Dendritic cell treated with granulocyte-macrophage colony-stimulating factor and Interleukin-4, amounts not matched to agents 40 ng/mL and 50 ng/mL, for 4 days (primary cell): ENCODE data around the gene PCK2.
"Not testable (repeated sequence)": the region's sequence is repeated elsewhere in the genome, so short reads cannot be mapped to it uniquely, and the experiment has no call there.

Experiments used
- H3K27ac Mint-ChIP-seq: one replicate; pipeline ENCODE4 v1.8.0; 2022; ENCODE audit warnings: mild to moderate bottlenecking, mixed read lengths
- H3K27me3 Mint-ChIP-seq: one replicate; pipeline ENCODE4 v1.8.0; 2022; ENCODE audit warnings: mild to moderate bottlenecking, mixed read lengths
- H3K36me3 Mint-ChIP-seq: one replicate; pipeline ENCODE4 v1.8.0; 2022; ENCODE audit warnings: low read depth, mixed read lengths
- H3K4me1 Mint-ChIP-seq: one replicate; pipeline ENCODE4 v1.8.0; 2022; ENCODE audit warnings: low read depth, mixed read lengths
- H3K4me3 Mint-ChIP-seq: one replicate; pipeline ENCODE4 v1.8.0; 2022; ENCODE audit warnings: mild to moderate bottlenecking, moderate library complexity, mixed read lengths
- H3K9me3 Mint-ChIP-seq: one replicate; pipeline ENCODE4 v1.8.0; 2022; ENCODE audit warnings: mixed read lengths
- intact Hi-C: fragments of 100-400 bp; cut with micrococcal nuclease; formaldehyde crosslinking; loops from one replicate; pipeline ENCODE4 v1.15.0; 2022

The PCK2 gene

DNA sequence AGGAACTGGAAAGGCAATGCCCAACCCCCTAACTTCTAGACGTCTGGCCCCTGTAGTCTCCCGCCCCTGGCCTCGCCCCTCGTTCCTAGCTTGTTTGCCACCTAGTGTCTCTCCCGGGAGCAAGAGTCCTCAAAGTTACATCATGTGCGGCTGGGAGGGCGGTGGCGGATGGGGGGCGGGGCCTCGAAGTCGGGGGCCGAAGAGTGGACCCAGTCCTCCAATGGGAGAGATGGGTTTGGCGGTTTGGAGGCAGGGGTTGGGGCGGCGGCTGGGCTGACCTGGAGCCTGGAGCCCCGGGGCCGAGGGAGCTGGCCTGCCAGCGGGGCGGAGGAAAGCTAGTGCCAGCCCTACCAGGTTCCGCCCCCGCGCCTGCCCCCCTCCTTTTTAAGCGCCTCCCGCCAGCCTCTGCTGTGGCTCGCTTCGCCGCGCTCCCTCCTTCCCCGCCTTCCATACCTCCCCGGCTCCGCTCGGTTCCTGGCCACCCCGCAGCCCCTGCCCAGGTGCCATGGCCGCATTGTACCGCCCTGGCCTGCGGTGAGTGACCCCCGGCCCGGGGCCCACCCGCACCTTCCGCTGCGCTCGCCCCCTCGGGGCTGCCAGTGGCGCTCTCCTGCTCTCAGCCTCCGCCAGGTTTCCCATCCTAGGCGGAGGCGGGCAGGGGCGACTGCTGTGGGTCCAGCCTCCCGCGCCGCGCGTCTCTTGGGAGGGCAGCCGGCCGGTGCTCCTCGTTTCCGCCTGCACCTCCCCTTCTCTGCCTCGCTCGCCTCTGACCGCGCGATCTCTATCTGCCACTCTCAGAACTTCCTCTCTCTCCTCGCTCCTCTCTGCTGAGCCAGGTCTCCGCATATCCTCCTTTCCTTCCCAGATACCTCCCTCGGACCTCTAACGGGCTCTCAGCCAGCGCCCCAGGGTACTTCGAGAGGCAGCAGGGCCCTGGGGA lies at the start of gene PCK2:
Gene PCK2, plus strand, starts transcription at position 411 of the 940 bp plus-strand sequence. Its CDS starts 95 bp downstream, at position 506.
- peaks cover 47% of the 10 kb centered on the region for H3K36me3 Mint-ChIP-seq
- H3K27me3 Mint-ChIP-seq, result no peaks in the 10 kb centered on the region
- peaks cover 63% of the 10 kb centered on the region for H3K4me1 Mint-ChIP-seq
- H3K9me3 Mint-ChIP-seq, result no peaks in the 10 kb centered on the region
- intact Hi-C loops, result loop anchor here (1.0 to 5.0 kb wide), 3 partner anchors 20 to 522 kb away; partner anchors contain the start of genes DCAF11, IRF9 and NRL
- H3K4me3 Mint-ChIP-seq, result peak within 1 kb of the TSS; percentile 90
- H3K27ac Mint-ChIP-seq, result peak within 1 kb of the TSS; percentile 88

DNA sequence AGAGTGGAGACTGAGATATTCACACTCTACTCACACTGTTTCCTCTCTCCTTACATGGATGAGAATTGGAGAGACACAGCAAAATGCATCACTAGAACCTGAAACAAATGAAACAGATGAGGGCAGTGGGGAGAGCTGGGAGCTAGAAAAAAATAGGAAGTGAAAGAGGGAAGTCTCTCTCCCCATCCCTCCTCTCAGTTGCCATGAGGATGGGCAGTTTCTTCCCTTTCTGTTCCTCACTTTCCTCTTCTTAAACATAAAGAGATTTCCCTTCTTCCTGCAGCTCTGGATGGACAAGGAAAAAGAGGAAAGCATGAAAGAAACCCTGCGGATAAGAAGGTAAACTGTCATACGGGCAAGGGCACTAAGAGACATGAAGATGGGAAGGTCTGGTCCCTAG lies 45.1 kb upstream of the PCK2 start:
- intact Hi-C loops, H3K36me3 Mint-ChIP-seq, H3K4me3 Mint-ChIP-seq, H3K9me3 Mint-ChIP-seq: not testable (repeated sequence)
- peaks cover 18% of the 10 kb centered on the region for H3K27me3 Mint-ChIP-seq
- peak overlapping the region; percentile 71 for H3K27ac Mint-ChIP-seq
- H3K4me1 Mint-ChIP-seq, result peaks cover 59% of the 10 kb centered on the region

DNA sequence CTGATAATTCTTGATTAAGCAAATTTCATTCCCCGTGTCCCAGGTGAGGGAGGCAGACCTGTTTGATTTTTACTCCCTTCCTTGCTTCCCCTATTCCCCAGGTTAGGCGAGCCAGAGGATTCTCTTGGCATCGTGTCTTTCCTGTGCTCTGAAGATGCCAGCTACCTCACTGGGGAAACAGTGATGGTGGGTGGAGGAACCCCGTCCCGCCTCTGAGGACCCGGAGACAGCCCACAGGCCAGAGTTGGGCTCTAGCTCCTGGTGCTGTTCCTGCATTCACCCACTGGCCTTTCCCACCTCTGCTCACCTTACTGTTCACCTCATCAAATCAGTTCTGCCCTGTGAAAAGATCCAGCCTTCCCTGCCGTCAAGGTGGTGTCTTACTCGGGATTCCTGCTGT lies 43.4 kb upstream of the PCK2 start:
- H3K27ac Mint-ChIP-seq, result peak overlapping the region; percentile 72
- intact Hi-C loops, result loop anchor here (2.0 kb wide), 1 partner anchor 58 kb away; no protein-coding TSS in a partner anchor
- H3K4me1 Mint-ChIP-seq, result peaks cover 56% of the 10 kb centered on the region

DNA sequence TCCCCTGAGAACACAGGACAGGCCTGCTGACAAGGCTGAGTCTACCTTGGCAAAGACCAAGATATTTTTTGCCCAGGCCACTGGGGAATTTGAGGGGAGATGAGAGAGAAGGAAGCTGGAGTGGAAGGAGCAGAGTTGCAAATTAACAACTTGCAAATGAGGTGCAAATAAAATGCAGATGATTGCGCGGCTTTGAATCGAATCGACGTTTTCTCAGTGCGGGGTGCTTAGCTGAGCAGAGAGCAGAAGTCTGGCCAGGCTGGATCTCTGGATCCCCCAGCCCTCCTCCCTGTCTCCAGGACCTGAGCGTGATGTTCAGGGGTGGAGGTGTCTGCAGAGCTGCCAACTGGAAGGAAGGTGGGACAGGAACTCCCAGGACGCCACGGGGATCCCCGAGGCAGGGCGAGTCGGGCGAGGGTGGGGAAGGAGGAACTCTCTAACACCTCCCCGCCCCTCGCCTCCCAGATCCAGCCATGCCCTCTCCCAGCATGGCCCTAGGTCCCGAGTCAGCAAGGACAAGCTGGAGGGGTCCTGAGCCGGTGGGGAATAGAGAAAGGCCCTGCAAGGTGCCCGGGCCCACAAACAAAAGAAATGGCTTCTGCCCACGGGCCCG lies 42.8 kb upstream of the PCK2 start:
- Mint-ChIP-seq H3K9me3 (no peaks in the 10 kb centered on the region), H3K36me3 (no peaks in the 10 kb centered on the region), H3K27ac (peak overlapping the region; percentile 72), H3K4me3 (peak overlapping the region; percentile 78), H3K4me1 (peaks cover 56% of the 10 kb centered on the region), H3K27me3 (peaks cover 33% of the 10 kb centered on the region)
- intact Hi-C loops, result loop anchor here (2.0 kb wide), 1 partner anchor 58 kb away; no protein-coding TSS in a partner anchor

More for the DNA sequence above, 43.4 kb upstream of the PCK2 start:
- not testable (repeated sequence) for H3K9me3 Mint-ChIP-seq, H3K36me3 Mint-ChIP-seq
- Mint-ChIP-seq H3K4me3 (peak overlapping the region; percentile 78), H3K27me3 (peaks cover 33% of the 10 kb centered on the region)

DNA sequence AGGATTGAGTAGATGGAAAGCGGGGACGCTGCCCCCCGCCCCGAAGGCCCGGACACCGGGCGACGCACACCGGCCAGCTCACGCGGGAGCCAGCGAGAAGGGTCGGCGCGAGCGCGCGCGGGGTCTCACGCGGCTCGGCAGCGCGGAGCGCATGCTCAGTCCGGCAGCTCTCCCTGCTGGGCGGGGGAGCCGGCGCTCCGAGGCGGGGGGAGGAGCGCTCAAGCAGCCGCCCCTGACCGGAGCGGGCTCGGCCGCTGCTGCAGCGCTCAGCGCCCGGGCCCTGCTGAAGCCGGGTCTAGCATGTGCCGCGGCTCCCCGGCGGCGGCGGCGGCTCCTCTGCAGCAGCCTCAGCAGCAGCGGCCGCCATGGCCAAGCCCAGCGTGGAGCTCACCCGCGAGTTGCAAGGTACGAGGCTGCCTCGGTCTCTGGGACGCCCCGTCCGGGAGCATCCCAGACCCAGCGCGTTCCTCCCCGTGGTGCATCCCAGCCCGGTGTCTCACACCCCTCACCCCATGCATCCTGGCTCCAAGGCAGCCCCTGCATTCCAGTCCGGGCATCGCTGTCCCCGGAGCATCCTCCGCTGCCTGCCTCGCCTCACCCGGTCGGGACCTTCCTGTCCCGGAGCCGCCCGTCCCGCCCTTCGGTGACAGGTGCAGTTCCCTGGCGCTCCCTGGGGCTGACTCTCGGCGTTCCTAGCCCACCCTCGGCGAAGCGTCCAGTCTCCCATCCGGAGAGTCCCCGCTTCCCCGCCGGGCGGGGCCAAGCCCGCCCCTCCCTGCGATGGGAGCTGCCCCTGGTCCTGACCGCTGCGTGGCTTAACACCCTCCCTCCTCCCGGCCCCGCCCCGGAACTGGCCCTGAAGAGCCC lies 42.1 kb upstream of the PCK2 start, which contains the start of gene CARMIL3:
Gene CARMIL3, plus strand, starts transcription at position 221 of the 867 bp plus-strand sequence. Its CDS starts 145 bp downstream, at position 366.
- Mint-ChIP-seq H3K9me3 (no peaks in the 10 kb centered on the region), H3K27me3 (peaks cover 38% of the 10 kb centered on the region), H3K4me3 (peak within 1 kb of the TSS; percentile 78), H3K4me1 (peaks cover 56% of the 10 kb centered on the region), H3K27ac (peak within 1 kb of the TSS; percentile 72), H3K36me3 (no peaks in the 10 kb centered on the region)
- intact Hi-C loops, result loop anchor here (2.0 kb wide), 1 partner anchor 57 kb away; no protein-coding TSS in a partner anchor

DNA sequence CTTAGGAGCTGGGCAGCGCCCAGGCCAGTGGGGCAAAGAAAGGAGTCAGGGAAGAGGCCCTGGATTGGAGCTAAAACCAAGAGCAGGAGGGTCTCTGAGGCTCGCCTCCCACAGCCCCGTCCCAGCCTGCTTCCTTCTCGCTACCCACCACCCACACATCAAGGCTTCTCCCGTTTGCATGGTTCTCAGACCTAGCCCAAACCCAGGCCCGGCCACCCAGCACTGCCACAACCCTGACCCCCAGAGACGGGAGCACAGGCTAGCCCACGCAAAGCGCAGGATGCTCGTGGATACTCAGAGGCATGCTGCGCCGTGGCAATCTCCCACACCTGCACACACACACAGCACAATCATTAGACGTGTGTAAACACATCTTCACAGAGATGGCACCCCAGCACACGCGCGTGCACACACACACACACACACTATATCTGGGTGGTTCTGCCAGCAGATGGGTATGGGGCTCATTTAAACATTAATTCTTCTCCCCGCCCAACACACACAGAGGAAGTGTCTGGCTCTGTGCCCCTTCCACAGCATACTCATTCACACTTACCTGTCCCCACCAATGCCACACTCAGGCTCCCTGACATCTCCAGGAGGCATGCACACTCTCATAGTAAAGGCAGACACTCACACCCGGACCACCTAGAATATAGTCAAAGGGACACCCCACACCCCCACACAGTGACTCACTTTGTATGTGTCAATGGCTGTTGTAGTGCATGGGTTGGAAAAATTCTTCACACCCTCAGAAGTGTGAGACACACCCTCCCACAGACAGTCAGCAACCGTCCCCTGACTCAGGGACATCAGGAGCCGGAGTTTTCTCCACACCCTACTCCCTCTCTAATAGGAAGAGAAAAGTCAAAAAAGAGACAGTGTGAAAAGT lies 41.2 kb upstream of the PCK2 start:
- Mint-ChIP-seq H3K4me1 (peaks cover 54% of the 10 kb centered on the region), H3K36me3 (no peaks in the 10 kb centered on the region), H3K27ac (no peak overlapping the region), H3K9me3 (no peaks in the 10 kb centered on the region), H3K4me3 (peak overlapping the region; percentile 78), H3K27me3 (peaks cover 40% of the 10 kb centered on the region)
- intact Hi-C loops, result no loop called here

DNA sequence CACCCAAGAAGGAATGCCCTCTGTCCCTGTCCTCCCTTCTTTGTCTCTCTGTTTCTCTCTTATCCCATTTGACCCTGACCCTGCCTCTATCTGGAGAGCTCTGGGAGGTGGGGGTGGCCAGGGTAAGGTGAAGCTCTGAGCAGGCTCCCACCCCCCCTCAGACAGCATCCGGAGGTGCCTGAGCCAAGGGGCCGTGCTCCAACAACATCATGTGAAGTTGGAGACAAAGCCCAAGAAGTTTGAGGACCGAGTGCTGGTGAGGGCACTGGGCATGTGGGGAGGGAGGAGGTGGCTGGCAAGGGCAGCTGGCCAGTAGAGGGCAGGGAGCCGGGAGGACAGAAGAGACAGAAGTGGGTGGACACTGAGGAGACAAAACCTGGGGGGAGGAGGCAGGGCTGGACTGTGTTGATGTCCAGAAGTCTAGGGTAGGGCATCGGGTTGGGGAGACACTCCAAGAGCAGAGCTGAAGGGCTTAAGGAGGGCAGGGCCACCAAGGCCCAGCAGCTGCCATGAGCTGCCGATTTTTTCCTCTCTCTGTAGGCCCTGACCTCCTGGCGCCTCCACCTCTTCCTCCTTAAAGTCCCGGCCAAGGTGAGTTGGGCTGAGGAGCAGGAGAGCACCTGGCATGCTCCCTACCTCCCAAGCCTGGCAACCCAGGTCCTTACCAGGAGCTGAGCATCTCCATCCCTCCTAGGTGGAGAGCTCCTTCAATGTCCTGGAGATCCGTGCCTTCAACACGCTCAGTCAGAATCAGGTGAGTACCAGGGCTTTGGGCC lies 40.4 kb upstream of the PCK2 start:
- no peaks in the 10 kb centered on the region for H3K36me3 Mint-ChIP-seq
- intact Hi-C loops, result no loop called here
- H3K4me1 Mint-ChIP-seq, result peaks cover 46% of the 10 kb centered on the region
- no peak overlapping the region for H3K4me3 Mint-ChIP-seq
- no peak overlapping the region for H3K27ac Mint-ChIP-seq
- H3K27me3 Mint-ChIP-seq, result peaks cover 40% of the 10 kb centered on the region
- no peaks in the 10 kb centered on the region for H3K9me3 Mint-ChIP-seq

DNA sequence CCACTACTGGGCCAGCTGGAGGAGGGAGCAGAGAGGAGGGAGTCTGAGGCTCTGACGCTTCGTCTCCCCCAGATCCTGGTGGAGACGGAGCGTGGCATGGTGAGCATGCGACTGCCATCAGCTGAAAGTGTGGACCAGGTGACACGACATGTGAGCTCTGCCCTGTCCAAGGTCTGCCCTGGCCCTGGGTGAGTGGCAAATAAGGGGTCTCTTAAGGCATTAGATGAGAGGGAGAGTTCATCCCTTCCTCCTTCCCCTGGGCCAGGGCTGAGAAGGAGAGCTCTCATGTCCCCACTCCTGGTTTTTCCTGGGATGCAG lies 39.8 kb upstream of the PCK2 start:
- H3K36me3 Mint-ChIP-seq, result no peaks in the 10 kb centered on the region
- no peak overlapping the region for H3K4me3 Mint-ChIP-seq
- no peak overlapping the region for H3K27ac Mint-ChIP-seq
- H3K27me3 Mint-ChIP-seq, result peaks cover 40% of the 10 kb centered on the region
- intact Hi-C loops, result no loop called here
- peaks cover 40% of the 10 kb centered on the region for H3K4me1 Mint-ChIP-seq
- no peaks in the 10 kb centered on the region for H3K9me3 Mint-ChIP-seq

DNA sequence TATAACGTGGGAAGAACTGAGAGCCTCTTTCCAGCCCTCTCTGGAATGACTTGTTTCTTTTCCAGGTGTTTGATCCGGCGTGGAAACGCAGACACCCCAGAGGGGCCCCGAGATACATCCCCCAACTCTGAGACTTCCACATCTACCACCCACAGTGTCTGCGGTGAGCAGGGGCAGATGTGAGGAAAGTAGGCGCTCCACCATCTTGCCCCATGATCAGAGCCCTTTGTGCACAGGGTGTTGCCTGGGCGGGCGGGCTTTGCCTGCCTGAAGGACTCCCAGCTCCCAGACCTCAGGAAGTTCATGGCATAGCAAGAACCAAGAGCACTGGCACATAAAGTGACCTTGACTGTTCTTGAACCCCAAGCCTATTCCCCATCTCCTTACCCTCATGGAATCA lies 39.5 kb upstream of the PCK2 start:
- no peaks in the 10 kb centered on the region for H3K9me3 Mint-ChIP-seq

DNA sequence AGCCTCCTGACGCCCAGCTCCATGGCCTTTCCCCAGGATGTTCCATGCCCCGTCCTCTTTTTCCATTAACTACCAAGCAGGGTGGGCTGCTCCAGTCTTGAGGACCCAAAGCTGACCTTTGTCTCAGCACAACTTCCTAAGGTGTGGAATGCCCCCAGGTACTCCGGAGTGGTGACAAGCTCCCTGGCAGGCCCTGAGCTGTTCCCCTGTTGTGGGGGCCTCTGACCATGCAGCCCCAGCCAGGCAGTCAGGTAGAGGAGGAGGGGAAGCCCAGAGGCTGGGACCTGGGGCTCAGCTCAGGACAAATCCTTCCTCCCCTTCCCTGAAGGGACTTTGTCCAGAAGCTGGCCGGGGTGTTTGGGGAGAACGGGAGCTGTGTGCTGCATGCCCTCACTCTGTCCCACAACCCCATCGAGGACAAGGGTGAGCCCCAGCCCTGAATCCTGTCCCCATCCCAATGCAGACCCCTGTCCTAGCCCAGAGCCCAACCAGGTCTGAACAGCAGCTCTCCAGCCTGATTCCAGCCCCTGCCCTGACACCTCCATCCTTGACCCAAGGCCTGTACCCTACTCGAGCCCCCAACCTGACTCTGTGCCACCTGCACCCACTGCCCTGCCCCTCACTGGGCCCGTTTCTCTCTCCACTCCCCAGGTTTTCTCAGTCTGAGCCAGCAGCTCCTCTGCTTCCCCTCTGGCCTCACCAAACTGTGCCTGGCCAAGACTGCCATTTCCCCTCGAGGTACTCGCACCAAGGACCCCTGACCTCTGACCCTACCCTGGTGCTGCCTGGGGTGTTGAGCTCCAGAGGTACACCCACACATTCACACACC lies 37.9 kb upstream of the PCK2 start:
- Mint-ChIP-seq H3K4me3 (no peak overlapping the region), H3K9me3 (no peaks in the 10 kb centered on the region), H3K36me3 (no peaks in the 10 kb centered on the region), H3K27ac (no peak overlapping the region), H3K27me3 (peaks cover 38% of the 10 kb centered on the region), H3K4me1 (peaks cover 24% of the 10 kb centered on the region)
- intact Hi-C loops, result loop anchor here (5.0 kb wide), 1 partner anchor 106 kb away; the partner anchor contains the start of gene IRF9

More for the DNA sequence above, 39.5 kb upstream of the PCK2 start:
- no peak overlapping the region for H3K27ac Mint-ChIP-seq
- H3K27me3 Mint-ChIP-seq, result peaks cover 40% of the 10 kb centered on the region
- intact Hi-C loops, result loop anchor here (5.0 kb wide), 1 partner anchor 108 kb away; the partner anchor contains the start of gene IRF9
- H3K4me3 Mint-ChIP-seq, result no peak overlapping the region
- H3K4me1 Mint-ChIP-seq, result peaks cover 36% of the 10 kb centered on the region
- no peaks in the 10 kb centered on the region for H3K36me3 Mint-ChIP-seq

DNA sequence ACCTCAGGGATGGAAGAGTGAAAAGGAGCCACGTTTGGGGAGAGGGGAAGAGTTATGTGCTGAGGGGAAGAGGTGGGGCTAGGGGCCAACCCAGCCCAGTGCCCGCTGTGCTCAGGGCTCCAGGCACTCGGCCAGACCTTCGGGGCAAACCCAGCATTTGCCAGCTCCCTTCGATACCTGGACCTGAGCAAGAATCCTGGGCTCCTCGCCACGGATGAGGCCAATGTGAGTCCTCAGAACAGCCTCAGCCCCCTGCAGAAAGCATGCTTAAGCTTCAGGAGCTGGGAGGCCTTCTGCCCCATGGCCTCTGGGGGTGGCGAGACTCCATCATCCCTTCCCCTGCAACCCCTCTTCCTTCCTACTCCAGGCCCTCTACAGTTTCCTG lies 37.3 kb upstream of the PCK2 start:
- intact Hi-C loops, result loop anchor here (5.0 kb wide), 1 partner anchor 106 kb away; the partner anchor contains the start of gene IRF9

More for the DNA sequence above, 37.3 kb upstream of the PCK2 start:
- no peaks in the 10 kb centered on the region for H3K36me3 Mint-ChIP-seq
- H3K4me1 Mint-ChIP-seq, result peaks cover 18% of the 10 kb centered on the region
- H3K27ac Mint-ChIP-seq, result no peak overlapping the region
- H3K27me3 Mint-ChIP-seq, result peaks cover 38% of the 10 kb centered on the region
- no peaks in the 10 kb centered on the region for H3K9me3 Mint-ChIP-seq
- no peak overlapping the region for H3K4me3 Mint-ChIP-seq
